SK-N-DZ (cell line): ENCODE measurements around the gene TMEM18.
"Not testable (repeated sequence)": the region's sequence is repeated elsewhere in the genome, so short reads cannot be mapped to it uniquely, and the experiment has no call there.

Experiments used
- DNase-seq: peaks from one replicate; pipeline ENCODE4 v3.0.0-alpha.2; 2015; ENCODE audit warnings: low spot score

Gene TMEM18

DNA sequence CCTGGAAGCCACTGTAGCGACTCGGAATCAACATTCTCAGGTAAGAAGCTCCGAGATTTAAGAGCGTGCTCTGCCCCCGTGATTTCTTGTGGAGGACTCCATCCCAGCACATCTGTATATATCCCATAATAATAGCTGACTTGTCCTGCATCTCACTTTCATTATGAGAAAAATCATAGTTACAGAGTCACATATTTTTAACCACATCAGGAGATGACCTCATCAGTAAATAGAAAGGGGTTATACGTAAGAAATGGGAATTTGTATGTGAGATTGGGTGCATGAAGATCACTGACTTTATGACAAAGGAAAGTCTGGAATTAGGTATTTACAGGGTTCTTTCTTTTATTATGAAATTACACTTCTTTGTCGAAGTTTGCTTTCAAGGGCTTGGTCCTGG lies 16.4 kb upstream of the TMEM18 start:
- DNase-seq, result no peak

DNA sequence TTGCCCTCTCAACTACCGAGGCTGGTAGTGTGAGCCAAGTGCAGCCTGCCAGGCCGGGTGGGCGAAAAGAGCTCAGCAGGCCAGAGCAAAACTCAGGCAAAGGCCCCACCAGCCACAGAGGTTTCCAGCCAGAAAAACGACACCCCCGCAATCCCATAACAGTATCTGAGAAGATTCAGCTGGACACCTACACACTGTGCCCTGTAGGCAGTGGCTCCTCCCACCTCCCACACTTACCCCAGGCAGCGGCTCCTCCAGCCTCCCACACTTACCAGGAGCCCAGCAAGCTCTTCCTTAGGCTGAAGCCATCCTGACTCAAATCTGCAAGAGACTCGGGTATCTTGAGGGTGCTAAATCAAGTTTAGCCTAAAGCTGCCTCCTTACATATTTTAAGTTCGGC lies 15.6 kb upstream of the TMEM18 start:
- DNase-seq, result no peak

DNA sequence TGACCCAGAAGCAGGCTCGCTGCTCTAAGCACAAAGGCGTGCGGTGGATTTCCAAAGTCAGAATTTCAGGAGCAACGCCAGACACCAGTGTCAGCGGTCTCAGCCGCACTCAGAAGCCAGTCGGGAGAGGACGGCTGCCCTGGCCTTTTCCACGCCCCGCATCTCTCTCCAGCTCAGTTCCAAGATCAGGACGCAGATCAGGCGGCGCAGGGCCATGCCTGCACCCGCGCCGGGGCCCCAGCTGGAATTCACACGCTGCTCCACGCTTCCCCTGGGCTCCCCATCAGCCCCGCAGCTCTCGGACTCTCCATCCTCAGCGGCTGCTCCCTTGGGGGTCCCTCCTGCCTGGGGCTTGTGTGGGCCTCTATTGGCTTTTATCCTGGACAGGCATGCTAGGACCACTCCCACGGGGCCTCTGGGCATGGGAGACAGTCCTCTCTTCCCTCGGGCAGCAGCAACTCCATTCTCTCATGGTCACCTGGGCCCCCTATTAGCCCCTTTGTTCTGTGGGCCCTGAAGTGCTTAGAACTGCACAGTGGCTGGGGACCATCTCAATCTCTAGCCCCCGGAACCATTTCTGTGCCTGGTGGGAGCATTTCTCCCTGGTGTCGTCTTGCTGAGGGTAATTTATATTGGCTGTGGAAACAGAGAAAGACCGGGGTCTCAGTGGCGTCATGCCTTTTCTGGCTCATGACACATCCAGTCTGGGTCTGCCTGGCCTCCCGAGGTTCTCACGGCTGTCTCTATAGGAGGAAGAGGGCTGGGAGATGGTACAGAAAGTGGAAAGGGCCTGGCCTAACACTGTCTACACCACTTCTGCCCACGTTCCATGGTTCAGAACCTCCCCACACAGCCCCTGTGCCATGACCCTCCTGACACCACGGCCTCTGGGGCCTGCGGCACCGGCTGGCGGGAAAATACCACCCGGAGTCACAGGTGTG lies 14.9 kb upstream of the TMEM18 start:
- DNase-seq, result peak; percentile 49

DNA sequence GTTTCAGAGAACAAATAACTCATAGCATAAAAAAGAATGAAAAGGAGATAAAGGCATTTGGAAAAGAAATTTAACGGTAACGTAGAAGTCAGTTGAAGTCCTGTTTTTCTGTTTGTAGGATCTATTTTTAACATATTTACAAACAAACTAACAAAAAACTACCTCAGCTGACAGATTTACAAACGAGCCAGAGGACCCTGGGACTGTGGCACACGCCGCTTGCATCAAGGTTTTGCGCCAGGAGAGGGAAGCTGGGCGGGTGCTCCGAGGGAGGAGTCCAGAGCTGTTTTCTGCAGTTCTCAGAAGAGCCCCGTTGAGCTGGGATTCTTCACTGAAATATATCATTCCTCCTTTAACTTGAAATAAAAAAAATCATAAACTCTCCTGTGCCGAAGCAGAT lies 13.6 kb upstream of the TMEM18 start:
- DNase-seq, result no peak

DNA sequence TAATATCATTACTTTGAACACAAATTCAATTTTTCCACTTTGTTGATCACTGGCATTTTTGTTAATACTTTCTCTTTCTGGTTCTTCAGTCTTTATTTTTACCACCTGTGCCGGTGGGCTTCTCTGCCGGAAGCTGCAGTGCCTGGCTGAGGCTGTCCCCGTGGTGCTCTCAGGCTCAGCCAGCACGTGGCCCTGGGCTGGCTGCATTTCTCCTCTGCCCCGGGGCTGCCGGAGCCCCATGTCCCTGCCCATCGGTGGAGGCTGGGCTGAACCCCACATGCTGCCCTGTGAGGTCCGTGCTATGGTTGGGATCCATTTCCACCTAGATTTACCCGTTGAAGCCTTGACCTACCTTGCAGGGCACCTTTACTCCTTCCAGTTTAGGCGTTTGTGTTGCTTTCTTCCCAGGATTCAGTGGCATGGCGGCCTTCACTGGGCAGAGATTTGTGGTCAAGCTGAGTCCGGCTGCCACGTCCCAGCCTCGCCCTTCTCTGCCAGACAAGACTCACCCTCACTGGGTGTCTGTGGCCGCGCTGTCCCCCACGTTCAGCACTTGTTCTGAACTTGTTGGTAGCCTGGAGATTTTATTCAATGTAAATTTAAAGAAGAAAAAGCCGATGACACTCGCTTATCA lies 12.8 kb upstream of the TMEM18 start:
- DNase-seq, result no peak

DNA sequence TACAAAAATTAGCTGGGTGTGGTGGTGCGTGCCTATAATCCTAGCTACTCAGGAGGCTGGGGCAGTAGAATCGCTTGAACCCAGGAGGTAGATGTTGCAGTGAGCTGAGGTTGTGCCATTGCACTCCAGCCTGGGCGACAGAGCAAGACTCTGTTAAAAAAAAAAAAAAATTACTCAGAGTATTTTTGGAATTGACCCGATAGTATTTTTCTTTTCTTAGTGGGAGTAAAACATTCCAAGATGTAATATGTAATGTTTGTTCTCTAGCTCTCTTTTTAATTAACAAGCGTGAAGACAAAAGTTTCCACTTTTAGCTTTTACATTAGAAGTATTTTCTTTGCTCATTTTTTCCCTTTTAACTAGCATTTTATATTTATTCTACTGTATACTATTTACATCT lies 12.0 kb upstream of the TMEM18 start:
- DNase-seq, result no peak

DNA sequence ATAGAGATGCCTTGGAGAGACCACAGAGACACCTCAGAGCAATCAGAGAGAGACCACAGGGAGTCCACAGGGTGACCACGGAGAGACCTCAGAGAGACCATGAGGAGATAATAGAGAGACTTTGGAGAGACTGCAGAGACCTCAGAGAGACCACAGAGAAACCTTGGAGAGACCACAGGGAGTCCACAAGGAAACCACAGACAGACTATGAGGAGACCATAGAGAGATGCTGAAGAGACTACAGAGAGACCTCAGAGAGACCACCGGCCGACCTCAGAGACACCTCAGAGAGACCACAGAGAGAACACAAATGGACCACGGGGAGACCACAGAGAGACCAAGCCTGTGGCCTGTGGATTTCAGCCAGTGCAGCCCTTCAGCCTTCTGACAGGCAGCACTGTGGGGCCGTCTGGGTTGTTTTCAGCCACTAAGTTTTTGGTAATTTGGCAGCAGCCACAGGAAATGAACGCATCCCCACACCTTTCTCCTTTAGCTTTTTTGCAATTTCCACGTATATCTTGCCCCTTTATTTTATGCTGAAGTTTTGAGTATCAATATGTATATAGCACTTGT lies 11.4 kb upstream of the TMEM18 start:
- no peak for DNase-seq

DNA sequence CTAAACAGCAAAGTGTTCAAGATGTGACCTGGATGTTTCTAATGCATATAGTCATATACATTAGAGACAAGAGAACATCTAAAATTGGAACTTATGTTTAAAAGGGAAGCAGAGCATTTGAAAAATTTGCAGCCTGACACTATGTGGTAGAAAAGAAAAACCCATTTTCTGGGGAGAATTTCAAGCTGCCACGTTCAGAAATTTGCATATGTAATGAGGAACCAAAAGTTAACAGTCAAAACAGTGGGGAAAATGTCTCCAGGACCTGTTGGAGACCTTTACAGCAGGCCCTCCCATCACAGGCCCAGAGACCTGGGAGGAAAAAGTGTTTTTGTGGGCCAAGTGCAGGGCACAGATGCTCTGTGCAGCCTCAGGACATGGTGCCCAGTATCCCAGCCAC lies 8.2 kb upstream of the TMEM18 start:
- no peak for DNase-seq

DNA sequence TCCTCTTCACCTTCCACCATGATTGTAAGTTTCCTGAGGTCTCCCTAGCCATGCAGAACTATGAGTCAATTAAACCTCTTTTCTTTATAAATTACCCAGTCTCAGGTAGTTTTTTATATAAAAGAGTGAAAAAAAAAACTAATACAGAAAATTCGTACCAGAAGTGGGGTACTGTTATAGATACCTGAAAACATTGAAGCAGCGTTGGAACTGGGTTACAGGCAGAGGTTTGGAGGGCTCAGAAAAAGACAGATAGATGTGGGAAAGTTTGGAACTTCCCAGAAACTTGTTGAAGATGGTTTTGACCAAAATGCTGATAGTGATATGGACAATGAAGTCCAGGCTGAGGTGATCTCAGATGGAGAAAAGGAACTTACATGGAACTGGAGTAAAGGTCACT lies 7.7 kb upstream of the TMEM18 start:
- DNase-seq, result not testable (repeated sequence)

DNA sequence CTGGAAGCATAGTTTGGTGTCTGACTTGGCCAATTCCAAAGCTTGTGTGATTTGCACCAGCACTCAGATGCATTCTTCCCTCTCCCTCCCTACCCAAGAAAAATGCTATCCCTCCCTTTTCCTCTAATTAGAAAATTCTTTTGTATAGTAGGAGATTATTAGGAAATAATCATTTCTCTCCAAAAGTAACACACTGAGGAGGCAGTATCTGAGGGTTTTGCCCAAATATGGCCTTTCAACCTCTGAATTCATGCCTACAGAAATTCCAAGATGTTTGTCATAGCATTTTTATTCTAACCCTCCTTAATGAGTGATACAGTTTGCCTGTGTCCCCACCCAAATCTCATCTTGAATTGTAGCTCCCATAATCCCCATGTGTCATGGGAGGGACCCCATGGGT lies 5.0 kb upstream of the TMEM18 start:
- no peak for DNase-seq

DNA sequence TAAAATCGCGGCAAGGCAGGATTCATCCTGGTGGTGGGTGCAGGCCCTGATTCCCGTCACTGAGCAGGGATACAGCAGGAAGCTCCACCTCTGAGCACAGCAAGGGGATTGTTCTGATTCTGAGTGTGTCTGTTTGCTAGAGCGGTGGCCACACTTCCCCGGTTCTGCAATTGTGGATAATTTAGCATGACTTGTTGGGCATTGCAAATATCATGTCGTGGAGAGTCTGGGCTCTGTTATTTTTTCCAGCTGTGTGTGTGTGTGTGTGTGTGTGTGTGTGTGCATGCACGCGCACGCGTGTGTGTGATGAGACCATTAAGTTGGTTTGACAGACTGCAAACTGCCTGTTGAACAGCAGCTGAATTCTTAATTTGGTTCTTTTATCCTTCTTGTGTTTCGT lies 4.1 kb upstream of the TMEM18 start:
- DNase-seq, result no peak

DNA sequence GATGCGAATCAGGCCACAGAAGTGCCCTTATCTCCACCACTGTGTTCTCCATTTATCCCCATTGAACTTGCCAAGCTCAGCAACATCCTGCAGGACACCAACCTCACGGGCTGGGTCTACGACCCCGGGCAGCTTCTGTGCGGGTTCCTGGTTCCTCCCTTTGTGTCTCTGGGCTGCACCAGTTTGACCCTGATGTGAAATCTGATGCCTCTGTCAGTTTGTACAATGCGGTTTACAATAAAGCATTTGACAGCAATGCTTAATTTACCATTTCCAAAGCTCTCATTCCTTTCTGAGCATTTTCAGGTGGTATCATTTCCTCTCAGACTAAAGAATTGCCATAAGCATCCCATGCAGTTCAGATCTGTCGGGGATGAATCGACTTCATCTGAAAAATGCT lies 3.3 kb upstream of the TMEM18 start:
- DNase-seq, result no peak

DNA sequence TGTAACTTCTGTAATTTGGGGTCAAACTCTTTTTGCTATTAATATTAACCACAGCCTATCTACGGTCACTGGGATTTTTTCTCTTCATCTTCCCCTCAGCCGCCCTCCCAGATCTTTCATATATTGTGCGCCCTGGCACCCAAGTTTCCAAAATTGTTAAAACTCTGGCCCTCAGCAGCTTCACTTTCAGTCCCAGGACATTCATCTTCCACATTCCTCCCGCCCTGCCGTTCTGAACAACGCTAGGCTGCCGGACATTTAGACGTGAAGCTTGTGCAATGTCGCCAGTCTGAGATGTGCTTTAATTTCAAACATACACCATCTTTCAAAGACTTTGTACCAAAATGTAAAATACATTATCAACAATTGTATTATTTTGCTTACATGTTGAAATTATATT lies 1.8 kb upstream of the TMEM18 start:
- DNase-seq, result no peak

DNA sequence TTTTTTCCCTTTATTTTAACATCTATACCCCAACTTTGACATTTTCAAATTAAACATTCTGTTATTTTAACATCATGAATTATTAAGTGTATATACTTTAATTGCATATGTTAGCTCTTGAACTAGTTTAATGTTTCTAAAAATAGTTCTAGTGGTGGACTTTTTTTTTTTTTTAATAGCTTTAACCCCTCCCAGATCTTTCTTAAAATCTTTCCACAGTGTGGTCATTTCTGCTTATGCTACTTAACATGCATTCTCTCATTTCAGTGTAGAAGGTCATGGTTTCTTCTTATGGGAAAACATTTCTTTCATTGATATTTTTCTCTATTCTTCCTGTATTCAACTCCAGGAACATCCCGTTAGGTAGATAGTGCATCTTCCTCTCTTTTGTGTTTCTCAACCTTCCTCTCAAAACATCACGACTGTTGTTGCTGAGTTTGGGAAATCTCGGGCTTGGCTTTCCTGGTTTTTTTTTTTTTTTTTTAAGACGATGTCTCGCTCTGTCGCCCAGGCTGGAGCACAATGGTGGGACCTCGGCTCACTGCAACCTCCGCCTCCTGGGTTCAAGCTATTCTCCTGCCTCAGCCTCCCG lies 849 bp upstream of the TMEM18 start:
- DNase-seq, result no peak

DNA sequence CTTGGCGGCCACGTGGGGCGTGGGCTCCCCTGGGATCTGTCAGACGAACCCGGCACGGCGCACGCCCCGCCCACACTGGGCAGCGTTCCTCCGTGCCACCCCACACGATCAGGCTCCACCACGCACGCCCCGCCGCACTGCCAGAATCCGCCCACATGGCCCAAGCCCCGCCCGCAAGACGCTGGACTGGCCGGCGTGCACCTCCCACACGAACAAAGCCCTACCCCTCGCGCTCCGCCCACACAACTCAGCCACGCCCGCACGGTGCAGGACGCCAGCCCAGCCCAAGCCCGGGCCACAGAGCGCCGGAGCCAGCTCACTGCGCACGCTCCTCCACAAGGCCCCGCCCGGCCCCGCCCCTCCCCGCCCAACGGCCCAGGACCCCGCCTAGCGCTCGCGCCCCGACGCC lies 555 bp downstream of the TMEM18 start:
- peak; percentile 97 for DNase-seq

DNA sequence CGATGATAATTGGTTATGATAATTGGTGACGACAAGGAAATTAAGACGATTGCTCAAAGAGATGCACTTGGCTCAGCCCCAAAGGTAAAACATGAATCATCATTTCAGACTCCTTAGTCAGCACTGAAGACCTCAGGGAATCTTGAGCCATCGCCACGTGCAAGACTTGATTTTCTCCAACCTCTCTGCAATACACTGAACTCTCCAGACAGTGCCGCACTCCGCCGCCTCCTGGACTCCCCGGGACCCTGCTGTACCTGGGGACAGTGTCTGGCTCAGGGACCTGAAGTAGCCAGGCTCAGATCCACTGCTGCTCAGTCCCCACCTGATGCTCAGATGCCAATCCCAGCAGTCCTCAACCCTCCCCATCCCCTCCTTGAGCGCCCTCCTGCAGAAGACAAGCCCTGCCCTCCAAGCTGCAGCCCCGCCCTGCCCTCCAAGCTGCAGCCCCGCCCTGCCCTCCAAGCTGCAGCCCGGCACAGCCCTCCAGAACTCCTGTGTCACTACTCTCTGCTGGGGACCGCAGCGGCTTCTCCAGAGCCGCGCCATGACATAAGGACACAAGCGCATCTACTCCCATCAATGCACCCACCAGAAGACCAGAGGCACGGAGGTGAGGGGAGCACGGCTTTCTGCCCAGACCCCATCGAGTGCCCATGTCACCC lies 1.1 kb downstream of the TMEM18 start:
- peak; percentile 70 for DNase-seq

DNA sequence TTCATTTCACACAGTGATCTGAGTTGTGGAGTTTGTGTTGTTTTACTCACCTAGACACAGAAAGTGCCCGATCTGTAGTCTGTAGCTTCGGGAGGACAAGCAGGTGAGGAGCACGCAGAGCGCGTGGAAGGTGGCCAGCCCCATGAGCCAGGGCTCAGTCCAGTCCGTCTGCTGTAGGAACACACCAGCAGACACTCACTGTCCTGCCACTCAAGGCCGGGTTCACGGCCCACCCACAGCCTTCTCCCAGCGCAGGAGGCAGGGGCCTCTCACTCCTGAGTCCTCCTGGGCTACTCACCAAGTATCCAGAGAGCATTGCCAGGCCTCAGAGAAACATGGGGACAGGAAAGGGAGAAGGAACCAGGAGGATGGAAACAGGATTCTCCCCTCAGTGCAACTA lies 1.7 kb downstream of the TMEM18 start:
- DNase-seq, result no peak

DNA sequence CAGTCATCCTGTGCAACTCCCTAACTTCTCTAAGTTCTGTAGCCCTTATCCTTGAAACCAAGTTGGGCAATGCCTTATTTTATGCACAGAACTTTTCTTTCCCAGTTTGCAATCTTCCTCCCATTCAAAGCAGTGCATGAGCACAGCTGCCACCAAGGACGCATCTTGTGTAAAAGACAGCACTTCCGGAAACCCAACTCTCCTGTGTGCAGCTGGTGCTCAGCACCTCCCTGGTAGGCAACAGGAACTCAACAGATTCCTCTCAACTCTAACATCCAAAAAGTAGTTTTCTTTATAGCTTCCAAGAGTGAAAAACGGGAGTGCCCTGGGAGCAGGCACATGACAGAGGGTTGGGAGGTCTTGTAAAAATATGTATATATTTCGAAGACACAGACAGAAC lies 2.2 kb downstream of the TMEM18 start:
- DNase-seq, result no peak

DNA sequence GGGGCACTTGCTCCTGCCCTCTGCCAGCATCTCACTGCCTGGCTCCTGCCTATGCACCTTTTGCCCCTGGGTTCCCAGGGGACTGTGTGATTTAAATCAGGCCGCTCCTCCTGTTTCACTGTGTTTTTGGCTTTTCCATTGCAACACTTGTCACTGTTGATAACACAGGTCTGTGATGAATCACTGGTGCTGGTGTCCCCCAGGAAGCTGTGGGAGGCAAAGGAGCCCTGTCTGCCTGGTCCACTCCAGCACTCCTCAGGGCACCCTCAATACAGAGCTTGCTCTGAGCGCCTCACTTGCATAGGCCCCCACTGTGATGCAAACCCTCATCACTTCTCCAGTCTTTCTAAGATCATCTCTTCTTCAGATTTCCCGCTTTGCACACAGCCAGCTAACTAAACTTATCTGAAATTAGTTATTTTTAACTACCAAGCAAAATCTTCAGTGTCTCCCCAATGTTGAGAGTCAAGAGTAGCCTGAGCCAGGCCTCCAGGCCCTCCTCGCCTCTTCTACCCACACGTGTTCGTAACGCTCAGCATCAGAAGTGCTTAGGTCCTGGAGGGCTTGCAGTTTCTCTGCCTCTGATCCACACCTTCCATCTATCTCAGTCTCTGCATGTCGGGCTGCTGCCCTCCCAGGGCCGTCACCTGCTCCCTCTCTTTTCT lies 2.8 kb downstream of the TMEM18 start:
- no peak for DNase-seq

DNA sequence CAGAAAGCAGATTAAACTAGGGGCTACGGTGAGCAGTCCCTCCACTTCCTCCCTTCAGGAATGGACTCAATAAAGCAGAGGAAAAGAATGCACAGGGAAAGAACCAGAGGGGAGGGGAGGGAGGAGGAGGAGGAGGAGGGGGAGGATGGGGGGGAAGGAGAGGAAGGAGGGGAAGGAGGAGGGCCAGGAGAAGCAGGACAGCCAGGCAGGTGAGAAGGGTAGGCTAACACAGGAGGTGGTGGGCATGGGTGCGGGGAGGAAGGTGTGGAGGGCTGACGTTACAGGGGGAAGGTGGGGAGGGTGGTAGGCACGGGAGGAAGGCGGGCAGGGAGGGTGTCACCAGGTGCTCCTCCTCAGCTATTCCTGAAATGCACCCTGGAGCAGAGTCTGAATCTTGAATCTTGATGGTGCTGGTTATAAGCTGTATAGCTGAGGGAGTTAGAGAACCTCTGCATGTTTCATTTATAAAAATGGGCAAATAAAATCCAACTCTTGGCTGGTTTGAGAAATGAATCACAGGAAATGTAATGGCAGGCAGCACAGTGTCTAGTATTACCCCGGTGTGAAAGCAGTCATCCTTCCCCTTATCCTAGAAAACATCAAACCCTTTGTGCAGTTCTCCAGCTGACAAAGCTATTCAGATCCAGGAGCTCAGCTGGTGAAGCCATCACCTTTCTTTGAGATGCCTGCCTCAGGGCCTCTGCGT lies 3.4 kb downstream of the TMEM18 start:
- no peak for DNase-seq

DNA sequence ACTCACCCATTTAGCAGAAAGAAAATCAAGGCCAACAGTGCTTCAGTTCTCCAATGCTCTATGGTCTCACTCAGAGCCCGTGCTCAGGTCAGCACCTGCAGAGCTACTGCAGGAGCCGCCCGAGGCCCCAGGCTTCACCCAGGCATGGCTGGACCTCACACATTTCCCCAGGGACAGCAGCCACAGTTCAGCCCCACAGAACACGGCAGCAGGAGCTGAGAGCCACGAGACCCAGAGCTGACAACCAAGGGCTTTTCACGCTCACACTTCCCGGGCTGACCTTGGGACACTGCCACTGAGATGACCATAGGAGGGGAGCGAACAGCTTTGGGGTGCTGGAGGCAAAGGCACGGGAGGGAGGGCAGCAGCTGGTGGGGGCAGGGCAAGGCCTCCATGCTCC lies 4.2 kb downstream of the TMEM18 start:
- no peak for DNase-seq
